Lung (tissue), 12 donors: Measurements from ENCODE around the gene GNG7. TPM values are rescaled to one million over a fixed set of nuclear protein-coding genes. Genes with fewer than 3 reads are reported as not detected.
"Not testable (repeated sequence)": the region's sequence is repeated elsewhere in the genome, so short reads cannot be mapped to it uniquely, and the experiment has no call there.

Experiments used
- ATAC-seq: fragments of 200-7000 bp; cut with Tn5 transposase; one replicate; pipeline ENCODE4 v1.9.1; 2020; ENCODE audit warnings: moderate number of reproducible peaks; ENCODE audit not compliant: insufficient read depth, low FRiP score
- DNase-seq, 3 donors: peaks; one replicate each; pipeline ENCODE4 v3.0.0-alpha.2; 2013 to 2017
- H3K27ac ChIP-seq, 2 donors: one replicate each; pipeline ENCODE4 v1.5.1; 2013; ENCODE audit warnings: mild to moderate bottlenecking in 2 of 2, moderate library complexity in 2 of 2, control low read depth in 1 of 2, inconsistent platforms in 1 of 2, low read depth in 1 of 2, low read length in 1 of 2
- H3K27me3 ChIP-seq, 3 donors: one replicate each; pipeline ENCODE4 v1.5.1; 2013; ENCODE audit warnings: low read length in 2 of 3; ENCODE audit not compliant: control insufficient read depth in 3 of 3, insufficient read depth in 3 of 3
- H3K36me3 ChIP-seq, 4 donors: one replicate each; pipeline ENCODE4 v1.5.1; 2013; ENCODE audit warnings: low read length in 4 of 4, mild to moderate bottlenecking in 1 of 4, moderate library complexity in 1 of 4; ENCODE audit not compliant: control insufficient read depth in 4 of 4, insufficient read depth in 4 of 4
- H3K4me1 ChIP-seq, 5 donors: one replicate each; pipeline ENCODE4 v1.5.1; 2013; ENCODE audit warnings: low read length in 5 of 5, mild to moderate bottlenecking in 2 of 5, moderate library complexity in 1 of 5; ENCODE audit not compliant: control insufficient read depth in 5 of 5, insufficient read depth in 5 of 5
- H3K4me3 ChIP-seq: one replicate; pipeline ENCODE4 v1.5.1; 2013; ENCODE audit warnings: mild to moderate bottlenecking, control low read depth, moderate library complexity
- H3K9ac ChIP-seq, 2 donors: one replicate each; pipeline ENCODE4 v1.5.1; 2013; ENCODE audit warnings: low read length in 2 of 2, control low read depth in 1 of 2; ENCODE audit not compliant: insufficient read depth in 1 of 2
- H3K9me3 ChIP-seq, 4 donors: one replicate each; pipeline ENCODE4 v1.5.1; 2013; ENCODE audit warnings: low read length in 3 of 4, mild to moderate bottlenecking in 1 of 4, moderate library complexity in 1 of 4; ENCODE audit not compliant: control insufficient read depth in 4 of 4, insufficient read depth in 3 of 4
- WGBS, 2 donors: extraction: QIAGEN DNeasy Blood & Tissue Kit; methylation state at CpG; one replicate each; pipeline ENCODE4 v1.1.7; 2013; 5-methylcytosine and 5-hydroxymethylcytosine counted together
- polyA plus RNA-seq, 2 donors: library from polyadenylated mRNA; stranded (reverse); fragments of 200-250 nt; gene quantifications; one replicate each; pipeline ENCODE4 v1.2.1, GENCODE V29; 2013
- total RNA-seq, 2 donors: library from RNA; depleted of rRNA in 1 of 2; stranded (reverse); fragments of >200 nt in 1 of 2; gene quantifications; one replicate each; pipeline ENCODE4 v1.2.1, GENCODE V29; 2014 to 2021
- TF ChIP-seq, protein P1 (sequence below): IDR thresholded peaks from 2 replicates; pipeline ENCODE4 v1.5.1; 2012; ENCODE audit warnings: mild to moderate bottlenecking; ENCODE audit errors: control extremely low read depth, extremely low read depth
- donor health status: control.
- donor health status: control.
- donor health status: Bipolar disorder and iron deficiency.
- donor health status: healthy.
- donor health status: DM: yes; HTN: yes; CAD: no.

The GNG7 gene
- total and polyA plus RNA-seq, 4 donors, result 1.6 to 4.5 (median 2.8) TPM

GRCh38 chr19:2573916-2574315, 128.6 kb downstream of the GNG7 start:
- Histone ChIP-seq H3K27me3 (no peaks in the 10 kb centered on the region), H3K36me3 (no peaks in the 10 kb centered on the region), H3K9me3 (peaks cover 0 to 7% (median 0%) of the 10 kb centered on the region in 4 donors), H3K27ac (no peak overlapping the region), H3K9ac (no peak overlapping the region), H3K4me1 (peaks cover 0 to 9% (median 0%) of the 10 kb centered on the region in 5 donors), H3K4me3 (no peak overlapping the region)
- ATAC-seq (no peak), DNase-seq (no peak)
- 83 to 86% methylated on average over 19 of the region's 19 CpGs for WGBS, 2 donors
- TF ChIP-seq, protein P1, sequence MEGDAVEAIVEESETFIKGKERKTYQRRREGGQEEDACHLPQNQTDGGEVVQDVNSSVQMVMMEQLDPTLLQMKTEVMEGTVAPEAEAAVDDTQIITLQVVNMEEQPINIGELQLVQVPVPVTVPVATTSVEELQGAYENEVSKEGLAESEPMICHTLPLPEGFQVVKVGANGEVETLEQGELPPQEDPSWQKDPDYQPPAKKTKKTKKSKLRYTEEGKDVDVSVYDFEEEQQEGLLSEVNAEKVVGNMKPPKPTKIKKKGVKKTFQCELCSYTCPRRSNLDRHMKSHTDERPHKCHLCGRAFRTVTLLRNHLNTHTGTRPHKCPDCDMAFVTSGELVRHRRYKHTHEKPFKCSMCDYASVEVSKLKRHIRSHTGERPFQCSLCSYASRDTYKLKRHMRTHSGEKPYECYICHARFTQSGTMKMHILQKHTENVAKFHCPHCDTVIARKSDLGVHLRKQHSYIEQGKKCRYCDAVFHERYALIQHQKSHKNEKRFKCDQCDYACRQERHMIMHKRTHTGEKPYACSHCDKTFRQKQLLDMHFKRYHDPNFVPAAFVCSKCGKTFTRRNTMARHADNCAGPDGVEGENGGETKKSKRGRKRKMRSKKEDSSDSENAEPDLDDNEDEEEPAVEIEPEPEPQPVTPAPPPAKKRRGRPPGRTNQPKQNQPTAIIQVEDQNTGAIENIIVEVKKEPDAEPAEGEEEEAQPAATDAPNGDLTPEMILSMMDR, result no peak

GRCh38 chr19:2572152-2572551, 130.3 kb downstream of the GNG7 start:
- WGBS, 2 donors, result 78 to 91% methylated on average over 12 of the region's 12 CpGs
- H3K9ac ChIP-seq, H3K4me3 ChIP-seq, H3K36me3 ChIP-seq, ATAC-seq, H3K9me3 ChIP-seq, H3K27me3 ChIP-seq, H3K4me1 ChIP-seq, H3K27ac ChIP-seq, DNase-seq: not testable (repeated sequence)

DNA sequence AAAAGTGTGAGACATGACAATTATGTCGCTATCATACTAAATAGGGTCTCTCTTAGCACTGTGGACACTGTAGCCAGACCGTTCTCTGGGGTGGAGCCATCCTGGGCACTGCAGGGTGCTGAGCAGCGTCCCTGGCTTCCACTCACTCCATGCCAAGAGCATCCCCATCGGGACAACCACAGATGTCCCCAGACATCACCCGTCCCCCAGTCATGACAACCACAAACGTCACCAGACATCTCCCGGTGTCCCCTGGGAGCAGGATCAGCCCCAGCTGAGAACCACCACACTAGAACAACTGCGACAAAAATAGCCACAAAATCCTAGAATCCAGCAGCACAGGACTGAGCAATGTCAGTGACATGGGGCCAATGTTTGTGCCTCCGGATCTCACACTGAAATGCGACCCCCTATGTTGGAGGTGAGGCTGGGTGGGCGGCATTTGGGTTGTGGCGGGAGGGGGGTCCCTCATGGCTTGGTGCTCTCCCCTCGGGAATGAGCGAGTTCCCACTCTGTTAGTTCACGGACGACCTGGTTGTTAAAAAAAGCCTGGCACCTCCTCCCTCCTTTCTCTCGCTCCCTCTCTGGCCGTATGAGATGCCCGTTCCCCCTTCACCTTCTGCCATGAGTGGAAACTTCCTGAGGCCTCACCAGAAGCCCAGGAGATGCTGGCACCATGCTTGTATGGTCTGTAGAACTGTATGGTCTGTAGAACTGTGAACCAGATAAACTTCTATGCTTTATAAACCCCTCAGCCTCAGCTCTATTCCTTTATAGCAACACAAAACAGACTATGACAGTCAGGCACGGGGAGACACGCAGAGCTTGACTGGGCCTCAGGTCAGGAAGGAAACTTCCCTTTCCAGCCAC, 132.7 kb downstream of the GNG7 start:
- no peak overlapping the region for H3K9ac ChIP-seq
- peaks cover 0 to 9% (median 0%) of the 10 kb centered on the region in 5 donors for H3K4me1 ChIP-seq
- peak overlapping the region in 1 of 2 donors; percentile 16 for H3K27ac ChIP-seq
- no peak for DNase-seq
- H3K9me3 ChIP-seq, result peaks cover 0 to 7% (median 0%) of the 10 kb centered on the region in 4 donors
- no peaks in the 10 kb centered on the region for H3K36me3 ChIP-seq
- TF ChIP-seq, protein P1, result no peak
- ATAC-seq, result no peak
- H3K27me3 ChIP-seq, result no peaks in the 10 kb centered on the region
- 88 to 92% methylated on average over 21 of the region's 21 CpGs for WGBS, 2 donors
- H3K4me3 ChIP-seq, result no peak overlapping the region

- no peaks in the 10 kb centered on the region for H3K27me3 ChIP-seq
- H3K9ac ChIP-seq, result no peak overlapping the region
- H3K4me3 ChIP-seq, result no peak overlapping the region
- no peaks in the 10 kb centered on the region for H3K36me3 ChIP-seq
- DNase-seq (no peak), ATAC-seq (no peak)
- 63 to 65% methylated on average over 6 of the region's 6 CpGs for WGBS, 2 donors
- TF ChIP-seq, protein P1, result no peak
- no peak overlapping the region for H3K27ac ChIP-seq
- H3K4me1 ChIP-seq, result peaks cover 0 to 9% (median 0%) of the 10 kb centered on the region in 5 donors
- peaks cover 0 to 6% (median 0%) of the 10 kb centered on the region in 4 donors for H3K9me3 ChIP-seq
These were observed 134.5 kb downstream of the GNG7 start for GRCh38 chr19:2567996-2568395.
